Embryonic facial prominence (tissue), 1 donor: ENCODE data around the gene LRWD1.
"Not testable (repeated sequence)": the region's sequence is repeated elsewhere in the genome, so short reads cannot be mapped to it uniquely, and the experiment has no call there.

Experiments
- DNase-seq: peaks from one replicate; pipeline ENCODE4 v3.0.0-alpha.2; 2016; ENCODE audit errors: extremely low spot score

The LRWD1 gene

DNA sequence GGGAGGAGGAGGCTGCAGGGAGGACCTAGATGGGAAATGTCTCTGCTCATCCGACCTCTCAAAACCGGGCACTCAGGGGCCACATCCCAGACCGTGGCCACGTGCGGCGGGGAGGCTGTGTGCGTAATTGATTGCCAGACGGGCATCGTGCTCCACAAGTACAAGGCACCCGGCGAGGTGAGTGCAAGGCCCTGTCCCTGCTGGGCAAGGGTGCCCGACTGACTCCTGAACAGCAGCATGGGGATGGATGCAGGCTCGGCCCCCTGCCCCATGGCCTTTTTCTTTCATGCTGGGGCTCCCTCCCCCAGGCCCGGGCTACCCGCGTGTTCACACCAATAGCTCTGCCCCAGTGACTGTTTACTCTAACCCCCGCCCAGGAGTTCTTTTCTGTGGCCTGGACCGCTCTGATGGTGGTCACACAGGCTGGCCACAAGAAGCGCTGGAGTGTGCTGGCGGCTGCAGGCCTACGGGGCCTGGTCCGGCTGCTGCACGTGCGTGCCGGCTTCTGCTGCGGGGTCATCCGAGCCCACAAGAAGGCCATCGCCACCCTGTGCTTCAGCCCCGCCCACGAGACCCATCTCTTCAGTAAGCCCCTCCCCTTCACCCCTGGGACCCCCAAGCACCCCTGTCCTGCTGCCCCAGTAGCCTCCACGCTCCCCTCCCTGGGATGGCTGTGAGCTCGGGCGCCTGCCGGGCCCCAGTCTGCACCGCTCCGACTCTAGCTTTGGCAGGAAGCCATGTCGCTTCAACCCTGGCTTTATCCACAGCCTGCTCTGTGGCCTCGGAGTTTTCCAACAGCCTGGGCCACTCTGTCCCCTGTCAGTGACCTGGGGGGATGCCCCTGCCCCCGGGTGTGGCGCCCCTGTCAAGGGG, 3.9 kb downstream of the LRWD1 start:
- no peak for DNase-seq

DNA sequence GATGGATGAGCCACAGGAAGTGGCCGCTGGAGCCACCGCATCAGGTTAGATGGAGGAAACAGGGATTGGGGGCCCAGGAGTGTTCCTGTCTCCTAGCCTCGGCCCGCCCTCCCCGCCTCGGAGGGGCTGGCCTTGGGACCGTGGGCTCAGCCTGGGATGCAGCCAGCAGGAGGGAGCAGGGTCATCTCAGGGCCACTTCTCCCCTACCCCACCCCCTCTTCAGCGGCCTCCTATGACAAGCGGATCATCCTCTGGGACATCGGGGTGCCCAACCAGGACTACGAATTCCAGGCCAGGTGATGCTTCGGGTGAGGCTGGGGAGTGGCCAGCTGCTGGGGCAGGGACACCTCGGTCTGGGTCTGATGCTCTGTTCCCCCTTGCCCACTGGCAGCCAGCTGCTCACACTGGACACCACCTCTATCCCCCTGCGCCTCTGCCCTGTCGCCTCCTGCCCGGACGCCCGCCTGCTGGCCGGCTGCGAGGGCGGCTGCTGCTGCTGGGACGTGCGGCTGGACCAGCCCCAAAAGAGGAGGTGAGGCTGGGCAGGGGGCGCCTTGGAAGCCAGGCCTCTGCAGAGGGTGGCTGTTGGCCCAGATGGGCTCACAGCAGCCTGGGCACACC, 4.7 kb downstream of the LRWD1 start:
- DNase-seq, result no peak

DNA sequence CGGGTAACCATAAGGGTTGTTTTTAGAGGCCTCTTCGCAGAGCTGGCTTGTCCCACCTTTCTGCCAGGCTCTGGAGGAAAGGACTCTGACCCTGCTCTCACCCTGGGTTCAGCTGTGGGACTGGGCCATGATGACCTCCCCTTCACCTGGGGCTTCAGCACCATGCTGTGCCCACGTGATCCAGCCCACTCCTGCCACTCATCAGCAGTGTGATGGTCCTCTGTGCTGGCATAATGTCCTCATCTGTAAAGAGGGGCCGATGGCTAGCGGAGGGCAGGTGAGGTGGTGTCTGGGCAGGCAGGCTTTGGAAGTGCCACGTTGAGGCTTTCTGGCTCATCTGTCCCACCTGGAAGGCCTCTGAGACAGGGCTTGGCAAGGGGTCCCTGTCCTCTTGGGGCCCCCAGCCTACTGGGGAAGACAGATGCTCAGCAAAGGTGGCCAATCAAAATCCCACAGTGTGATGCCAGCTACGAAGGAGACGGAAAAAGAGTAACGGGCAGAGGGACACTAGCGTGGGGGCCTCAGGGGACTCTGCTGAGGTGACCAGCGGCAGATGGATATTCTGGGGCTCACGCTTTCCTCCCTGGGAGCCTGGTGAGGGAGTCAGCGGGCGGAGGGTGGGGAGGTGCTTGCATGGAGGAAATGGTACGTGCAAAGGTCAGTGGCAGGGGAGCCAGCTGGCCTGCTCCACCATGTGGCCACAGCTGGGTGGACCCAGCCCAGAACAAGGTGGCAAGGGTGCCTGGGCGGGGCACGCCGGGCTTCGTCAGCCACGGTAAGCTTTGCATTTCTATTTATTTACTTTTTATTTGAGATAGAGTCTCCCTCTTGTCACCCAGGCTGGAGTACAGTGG, 5.4 kb downstream of the LRWD1 start:
- DNase-seq, result no peak

DNA sequence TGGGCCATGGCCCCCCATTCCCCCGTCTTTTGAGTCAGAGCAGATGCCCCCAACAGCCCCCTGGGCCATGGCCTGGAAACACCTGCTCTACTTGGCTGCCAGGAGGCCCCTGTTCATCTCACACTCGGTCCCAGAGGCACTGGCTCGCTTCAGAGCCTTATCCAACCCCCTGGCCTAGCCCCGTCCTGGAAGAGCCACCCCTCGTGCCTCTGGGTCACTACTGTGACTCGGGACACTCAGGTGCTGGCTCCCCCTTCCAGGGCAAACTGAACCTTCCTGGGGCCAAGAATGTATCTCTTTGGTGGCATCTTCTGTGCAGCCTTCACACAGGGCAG, 7.0 kb downstream of the LRWD1 start:
- no peak for DNase-seq

DNA sequence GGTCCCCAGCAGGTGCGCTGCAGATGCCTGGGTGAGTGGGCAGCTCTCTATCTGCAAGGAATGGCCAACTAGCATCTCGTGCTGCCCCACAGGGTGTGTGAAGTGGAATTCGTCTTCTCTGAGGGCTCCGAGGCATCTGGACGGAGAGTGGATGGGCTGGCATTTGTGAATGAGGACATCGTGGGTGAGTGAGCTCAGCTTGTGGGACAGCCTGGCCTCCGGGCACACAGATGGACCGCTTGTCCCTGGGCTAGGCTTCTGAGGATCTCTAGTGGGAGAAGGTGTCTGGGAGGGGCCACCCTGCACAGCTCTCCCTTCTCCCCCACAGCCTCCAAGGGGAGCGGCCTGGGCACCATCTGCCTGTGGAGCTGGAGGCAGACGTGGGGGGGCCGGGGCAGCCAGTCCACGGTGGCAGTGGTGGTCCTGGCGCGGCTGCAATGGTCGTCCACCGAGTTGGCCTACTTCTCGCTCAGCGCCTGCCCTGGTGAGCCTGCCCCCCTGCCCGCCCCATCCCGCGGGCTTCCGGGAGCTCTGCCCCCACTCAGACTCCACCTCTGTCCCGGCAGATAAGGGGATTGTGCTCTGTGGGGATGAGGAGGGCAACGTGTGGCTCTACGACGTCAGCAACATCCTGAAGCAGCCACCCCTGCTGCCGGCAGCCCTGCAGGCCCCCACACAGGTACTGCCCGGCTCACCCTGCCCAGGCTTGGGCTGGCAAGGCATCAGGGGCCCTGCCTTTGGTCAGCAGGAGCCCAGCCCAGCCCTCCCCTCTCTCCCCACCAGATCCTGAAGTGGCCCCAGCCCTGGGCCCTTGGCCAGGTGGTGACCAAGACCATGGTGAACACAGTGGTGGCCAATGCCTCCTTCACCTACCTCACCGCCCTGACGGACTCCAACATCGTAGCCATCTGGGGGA, 7.6 kb downstream of the LRWD1 start:
- no peak for DNase-seq

DNA sequence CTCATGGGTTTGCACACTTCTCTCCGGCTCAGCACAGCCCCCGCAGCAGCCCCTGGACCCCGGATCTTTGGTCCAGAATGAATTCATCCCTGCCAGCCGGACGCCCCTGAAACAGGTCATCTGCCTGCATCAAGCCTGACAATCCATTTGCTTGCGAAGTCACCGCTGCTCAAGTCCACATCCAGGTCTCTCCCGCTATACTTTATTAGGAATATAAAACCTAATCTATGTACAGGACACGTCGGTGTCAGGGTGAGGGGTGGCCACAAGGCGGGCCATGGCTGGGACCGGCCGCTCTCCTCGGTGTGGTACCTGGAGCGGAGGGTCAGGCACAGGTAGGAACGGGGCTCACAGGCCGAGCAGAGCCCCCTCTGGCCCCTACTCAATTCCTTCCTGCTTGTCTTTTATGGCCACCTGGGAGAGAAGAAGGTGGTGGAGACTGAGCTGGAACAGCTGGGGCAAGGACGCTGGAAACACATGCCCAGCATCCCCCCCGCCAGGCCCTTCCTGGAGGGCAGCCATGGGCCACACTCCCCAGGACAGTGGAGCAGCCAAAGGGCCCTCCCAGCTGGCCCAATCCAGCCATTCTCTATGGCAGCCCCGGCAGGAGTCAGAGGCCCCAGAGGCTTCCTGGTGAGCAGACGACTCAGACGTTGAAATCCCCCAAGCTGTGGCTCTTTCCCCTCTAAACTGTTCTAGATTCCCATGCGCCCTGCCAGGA, 8.6 kb downstream of the LRWD1 start:
- DNase-seq, result no peak

DNA sequence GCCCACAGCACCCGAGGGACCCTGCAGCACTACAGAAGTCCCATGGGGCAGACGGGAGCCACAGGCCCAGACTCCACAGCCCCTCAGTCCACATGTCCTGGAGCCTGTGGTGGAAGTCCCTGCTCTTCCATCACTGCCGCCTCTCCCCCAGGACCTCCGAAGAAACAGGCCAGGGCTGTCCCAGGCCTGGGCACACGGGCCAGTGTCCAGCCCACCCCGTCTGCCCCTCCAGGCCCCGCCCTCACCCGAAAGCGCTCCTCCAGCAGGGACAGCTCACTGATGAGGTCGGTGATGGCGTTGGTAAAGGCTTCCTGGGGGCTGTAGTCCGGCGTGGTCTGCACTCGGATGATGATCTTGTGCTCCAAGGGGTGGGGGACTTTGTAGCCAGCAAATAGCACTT, 9.3 kb downstream of the LRWD1 start:
- not testable (repeated sequence) for DNase-seq

DNA sequence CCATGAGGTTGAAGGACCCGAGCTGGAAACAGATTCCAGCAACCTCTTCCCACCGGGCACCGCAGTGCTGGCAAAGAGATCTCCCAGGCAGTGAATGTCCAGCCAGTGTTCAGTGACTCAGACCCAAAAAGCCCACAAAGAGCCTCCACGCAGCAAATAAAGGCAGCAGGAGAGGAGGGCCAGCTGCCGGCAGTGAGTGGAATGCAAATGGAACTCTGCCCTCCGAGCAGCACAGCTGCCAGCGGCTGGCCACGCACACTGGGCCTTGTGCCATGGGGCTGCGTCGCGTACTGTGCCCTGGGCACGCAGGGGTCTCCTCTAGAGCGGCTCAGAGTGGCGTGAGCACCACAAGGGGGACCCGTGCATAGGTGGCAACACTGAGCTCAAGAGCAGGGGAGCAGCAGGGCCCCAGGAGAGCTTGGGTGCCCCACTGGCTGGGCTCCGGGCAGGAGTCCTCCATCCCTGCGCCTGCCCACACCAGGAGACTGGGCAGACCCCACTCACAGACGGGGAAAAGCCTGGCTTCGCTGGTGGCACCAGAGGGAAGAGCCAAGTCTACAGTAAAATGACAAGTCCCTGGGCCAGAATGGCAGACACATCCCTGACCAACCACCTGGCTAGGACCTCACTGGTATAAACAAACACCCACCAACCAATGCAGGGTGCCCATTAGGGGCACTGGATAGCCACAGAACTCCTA, 10.1 kb downstream of the LRWD1 start:
- DNase-seq, result not testable (repeated sequence)

DNA sequence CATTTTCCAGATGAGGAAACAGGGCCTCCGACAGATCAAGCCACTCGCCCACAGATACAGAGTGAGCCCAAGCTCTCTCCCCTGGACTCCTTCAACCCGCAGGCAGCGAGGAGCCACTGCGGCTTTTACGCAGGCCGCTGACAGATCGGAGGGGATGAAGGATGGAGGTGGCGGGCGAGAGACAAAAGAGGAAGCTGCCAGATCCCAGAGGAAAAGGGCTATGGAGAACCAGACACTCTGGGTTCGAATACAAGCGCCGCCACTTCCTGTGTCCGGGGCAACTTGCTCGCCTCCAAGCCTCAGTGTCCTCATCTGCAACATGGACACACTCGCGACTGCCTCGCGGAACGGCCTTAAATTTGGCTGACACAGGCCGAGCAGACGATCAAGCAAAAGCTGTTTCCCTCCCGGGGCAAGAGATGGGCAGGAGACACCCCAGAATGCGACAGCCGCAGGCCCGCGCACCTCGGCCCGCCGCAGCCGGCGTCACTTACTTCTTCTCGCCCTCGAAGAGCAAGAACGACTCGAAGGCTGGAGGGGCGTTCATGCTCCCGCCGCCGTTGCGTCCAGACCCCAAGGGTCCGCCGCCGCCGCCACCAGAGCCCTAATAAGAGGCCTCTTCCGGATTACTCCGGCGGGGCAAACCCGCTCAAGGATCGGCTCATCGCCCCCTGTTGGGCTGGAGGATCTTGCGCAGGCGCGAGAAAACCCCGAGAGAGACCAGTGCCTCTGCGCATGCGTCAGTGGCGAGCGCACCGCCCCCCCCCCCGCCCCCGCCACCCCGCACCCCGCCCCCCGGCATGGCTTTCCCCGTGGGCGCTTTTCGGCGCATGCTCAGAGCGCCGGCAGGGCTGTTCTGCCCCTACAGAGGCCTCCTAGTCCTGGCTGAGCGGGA, 13.8 kb downstream of the LRWD1 start, which contains the start of gene POLR2J:
Gene POLR2J (minus strand): TSS at position 609 of the 895 bp plus-strand sequence. CDS start 62 bp downstream, at position 547.
- peak; percentile 36 for DNase-seq

DNA sequence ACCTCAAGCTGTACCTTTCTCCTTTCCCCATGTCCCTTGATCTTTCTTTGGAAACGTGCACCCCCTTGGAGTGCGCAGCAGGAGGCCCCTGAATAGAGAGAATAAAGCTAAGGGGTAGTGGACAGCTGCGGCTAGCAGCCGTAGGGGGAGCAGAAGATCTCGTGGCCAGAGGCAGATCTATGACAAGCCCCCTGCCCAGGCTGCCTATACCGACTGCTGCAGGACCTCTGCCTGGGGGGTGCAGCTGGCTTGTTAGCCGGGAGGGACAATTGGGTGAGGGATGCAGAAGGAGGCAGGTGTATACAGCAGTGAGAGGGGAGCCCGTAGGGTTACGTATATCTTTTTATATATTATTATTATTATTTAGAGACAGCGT, 14.4 kb downstream of the LRWD1 start:
- DNase-seq, result not testable (repeated sequence)

DNA sequence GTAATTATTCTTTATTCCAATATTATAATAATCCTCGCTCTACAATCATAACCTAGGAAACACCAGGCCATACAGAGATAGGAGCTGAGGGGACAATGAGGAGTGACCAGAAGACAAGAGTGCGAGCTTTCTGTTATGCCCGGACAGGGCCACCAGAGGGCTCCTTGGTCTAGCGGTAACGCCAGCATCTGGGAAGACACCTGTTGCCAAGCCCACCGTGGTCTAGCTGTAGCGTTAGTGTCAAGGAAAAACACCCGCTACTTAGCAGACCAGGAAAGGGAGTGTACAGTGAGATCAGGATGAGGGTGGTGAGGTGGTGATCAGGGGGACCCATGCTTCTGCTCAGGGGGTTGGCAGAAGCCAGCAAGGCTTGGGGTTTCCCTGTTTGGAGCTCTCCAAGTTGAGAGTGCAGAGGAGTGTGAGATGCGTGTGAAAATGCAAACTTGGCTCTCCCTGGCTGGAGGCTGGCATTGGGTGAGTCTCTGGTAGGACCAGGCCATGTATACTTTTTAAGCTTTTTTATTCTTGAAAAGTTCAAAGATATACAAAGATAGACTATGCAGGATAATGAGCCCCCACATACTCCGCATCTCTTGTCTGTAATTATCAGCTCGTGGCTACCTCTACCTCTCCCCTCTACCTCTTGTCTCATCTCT, 15.3 kb downstream of the LRWD1 start:
- DNase-seq, result not testable (repeated sequence)

DNA sequence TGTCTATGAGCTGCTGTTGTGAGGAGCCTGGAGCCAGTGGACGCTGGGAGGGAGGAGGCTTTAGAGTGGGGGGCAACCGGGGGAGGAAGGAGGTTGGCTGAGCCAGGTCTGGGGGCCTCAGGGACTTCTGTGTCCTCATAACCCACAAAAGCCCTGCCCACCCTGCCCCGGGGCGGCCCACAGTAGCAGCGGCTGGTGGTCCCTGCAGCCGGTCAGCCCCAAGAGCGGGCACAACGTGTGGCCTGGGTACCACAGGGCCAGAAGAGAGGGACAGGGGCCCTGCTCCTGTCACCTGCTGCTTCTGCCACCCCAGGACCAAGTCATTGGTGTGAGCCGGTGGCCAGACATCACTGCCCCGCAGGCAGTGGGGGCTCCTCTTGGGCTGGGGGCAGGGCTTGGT, 17.2 kb downstream of the LRWD1 start:
- not testable (repeated sequence) for DNase-seq

DNA sequence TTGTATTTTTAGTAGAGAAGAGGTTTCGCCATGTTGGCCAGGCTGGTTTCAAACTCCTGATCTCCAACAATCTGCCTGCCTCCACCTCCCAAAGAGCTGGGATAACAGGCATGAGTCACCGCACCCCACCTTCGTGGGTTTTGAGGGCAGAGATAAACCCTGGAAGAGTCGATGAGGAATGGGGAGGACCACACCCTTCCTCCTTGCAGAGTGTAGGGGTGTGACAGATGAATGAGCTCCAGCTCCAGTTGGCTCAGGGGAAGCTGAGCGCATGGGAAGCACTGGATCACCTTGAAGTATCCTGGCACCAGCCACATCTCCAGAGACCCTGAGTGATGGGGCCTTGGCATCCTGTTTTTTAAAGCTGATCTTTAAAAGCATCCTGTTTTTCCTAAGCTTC, 19.5 kb downstream of the LRWD1 start:
- DNase-seq, result not testable (repeated sequence)

DNA sequence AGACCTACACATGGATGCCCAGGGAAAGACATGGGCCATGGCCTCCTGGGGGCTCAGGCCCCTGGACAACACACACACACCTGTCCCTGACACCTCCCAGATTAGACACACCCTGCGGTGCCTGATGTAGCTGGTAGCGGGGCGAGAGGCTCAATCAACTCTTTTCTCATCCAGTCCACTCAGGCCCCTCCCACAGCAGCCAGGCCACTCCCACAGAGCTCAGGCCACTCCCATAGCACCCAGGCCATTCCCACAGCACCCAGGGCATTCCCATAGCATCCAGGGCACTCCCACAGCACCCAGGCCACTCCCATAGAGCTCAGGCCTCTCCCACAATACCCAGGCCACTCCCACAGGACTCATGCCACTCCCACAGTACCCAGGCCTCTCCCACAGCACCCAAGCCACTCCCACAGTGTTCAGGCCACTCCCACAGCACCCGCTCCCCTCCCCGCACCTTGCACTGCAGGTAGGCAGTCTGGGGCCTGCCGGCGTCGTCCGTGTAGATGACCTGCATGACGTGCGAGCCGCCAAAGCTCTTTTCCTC, 25.8 kb downstream of the LRWD1 start:
- not testable (repeated sequence) for DNase-seq

DNA sequence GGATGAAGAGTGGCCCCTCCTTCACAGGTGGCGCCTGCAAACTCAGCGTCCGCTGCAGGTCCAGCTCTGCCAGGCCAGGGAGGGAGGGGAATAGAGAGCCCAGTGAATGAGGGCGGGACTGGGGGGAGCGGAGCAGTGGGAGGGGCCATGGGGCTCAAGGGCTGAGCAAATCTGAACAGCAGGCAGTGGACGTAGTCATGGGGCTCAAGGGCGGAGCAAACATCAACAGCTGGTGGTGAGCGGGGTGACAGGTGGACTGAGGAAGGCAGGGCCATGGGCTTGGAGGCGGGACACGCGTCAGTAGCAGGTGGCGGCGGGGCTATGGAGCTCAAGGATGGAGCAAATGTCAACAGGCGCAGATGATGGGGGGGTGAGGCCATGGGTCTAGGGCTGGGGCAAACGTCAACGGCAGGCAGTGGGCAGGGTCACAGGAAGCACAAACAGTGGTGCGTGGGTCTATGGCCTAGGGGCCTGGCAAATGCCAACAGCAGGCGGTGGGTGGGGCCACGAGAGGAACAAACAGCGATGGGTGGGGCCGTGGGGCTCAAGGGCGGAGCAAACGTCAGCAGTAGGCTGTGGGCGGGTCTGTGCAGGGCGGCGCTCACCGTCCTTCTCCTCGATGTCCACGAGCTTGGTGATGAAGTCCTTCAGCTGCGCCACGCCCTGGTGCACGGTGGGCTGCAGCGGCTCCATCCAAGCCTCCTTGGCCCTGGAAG, 28.6 kb downstream of the LRWD1 start:
- not testable (repeated sequence) for DNase-seq

DNA sequence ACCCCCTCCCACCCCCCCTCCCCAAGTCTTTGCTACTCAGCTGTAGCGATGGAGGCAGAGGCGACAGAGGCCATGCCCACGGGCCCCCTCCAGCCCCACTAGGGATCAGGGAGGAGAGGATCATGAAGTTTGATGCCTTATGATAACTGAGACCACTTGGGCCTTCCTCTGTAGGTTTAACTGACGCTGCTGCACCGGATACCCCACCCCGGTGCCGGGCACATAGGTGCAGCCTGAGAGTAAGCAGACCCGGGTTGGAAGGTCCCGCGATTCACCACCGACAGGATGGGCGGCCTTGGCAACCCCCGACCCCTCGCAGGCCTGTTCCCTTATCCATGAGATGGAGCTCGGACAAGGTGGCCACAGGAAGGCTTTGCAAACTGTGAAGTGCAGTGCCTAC, 29.2 kb downstream of the LRWD1 start:
- not testable (repeated sequence) for DNase-seq

DNA sequence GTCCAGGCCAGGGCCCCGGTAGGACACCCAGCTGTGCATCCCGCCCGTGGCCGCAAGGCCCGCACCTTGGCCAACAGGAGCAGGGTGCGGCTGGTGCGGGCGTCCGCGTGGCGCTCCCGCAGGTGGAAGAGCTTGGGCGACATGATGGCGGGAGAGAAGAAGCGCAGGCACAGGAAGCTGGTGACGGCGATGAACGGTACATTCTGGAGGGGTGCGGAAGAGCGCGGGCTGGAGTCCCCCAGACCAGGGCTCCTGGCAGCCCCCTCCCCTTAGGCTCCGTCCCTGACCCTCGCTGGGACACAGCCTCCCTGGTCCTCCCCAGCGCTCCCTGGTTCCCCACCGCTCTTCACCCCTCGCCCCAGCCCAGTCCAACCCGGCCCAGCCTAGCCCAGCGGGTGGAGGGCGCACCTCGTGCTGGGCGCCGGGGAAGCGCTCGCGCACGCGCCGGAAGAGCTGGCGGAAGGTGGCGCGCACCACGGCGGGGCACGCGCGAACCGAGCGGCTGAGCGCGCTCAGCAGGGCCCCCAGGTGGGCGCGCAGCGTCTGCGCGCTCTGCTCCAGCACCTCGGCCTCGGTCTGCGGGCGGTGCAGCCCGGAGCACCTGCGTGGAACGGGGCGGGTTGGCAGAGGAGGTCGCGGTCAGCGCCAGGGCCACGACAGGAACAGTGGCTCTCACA, 29.8 kb downstream of the LRWD1 start:
- not testable (repeated sequence) for DNase-seq
